ENCODE results near the gene PRDM11.
"Not testable (repeated sequence)": the region's sequence is repeated elsewhere in the genome, so short reads cannot be mapped to it uniquely, and the experiment has no call there.

PRDM11 gene

DNA sequence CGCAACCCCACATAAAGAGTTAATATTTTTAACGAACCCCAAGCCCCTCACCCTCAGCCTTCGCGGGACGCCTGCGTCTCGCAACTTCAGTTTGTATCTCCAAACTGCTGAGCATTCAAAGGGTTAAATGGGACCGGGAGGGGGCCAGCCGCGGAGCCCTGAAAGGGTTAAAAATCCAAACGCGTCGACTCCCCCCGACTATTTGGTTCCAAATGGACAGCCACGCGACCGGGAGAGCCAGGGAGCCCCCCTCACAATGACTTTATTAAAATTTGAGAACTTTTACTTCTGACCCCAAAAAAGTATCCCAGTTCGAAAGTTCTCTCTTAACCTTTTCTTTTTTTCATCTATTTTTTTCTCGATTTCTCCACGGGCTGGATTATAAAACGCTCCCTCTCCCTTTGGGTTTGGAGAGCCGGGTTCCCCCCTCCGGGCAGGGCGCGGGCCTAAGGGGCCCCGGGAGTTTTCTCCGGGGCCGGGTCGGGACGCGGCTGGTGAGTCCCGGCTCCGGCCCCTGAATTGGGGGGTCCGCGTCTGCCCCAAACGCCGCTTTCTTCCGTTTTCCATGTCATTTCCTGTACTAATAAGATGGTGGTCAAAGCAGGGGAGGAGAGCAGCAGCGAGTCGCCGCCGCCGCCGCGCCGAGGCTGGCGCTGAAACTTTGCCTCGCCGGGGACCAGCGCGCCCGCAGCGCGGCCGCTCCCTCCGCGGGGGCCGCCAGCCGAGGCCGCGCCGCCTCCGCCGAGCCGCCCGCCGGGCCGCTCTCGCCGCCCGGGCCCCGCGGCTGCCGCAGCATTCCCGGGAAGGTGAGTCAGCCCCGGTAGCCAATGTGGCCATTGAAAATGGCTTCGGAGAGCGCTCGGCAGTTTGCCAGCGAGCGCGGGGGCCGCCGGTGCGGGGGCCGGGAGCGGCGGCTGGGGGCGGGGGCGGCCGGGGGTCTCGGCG lies at the start of gene PRDM11:
PRDM11 (plus strand) TSS at position 568 of the 945 bp plus-strand sequence. CDS start 35,128 bp downstream, outside the sequence.
- FAIRE-seq (no peak), DNase-seq (ENCODE audit: insufficient read length, low spot score) (peak; percentile 63)

DNA sequence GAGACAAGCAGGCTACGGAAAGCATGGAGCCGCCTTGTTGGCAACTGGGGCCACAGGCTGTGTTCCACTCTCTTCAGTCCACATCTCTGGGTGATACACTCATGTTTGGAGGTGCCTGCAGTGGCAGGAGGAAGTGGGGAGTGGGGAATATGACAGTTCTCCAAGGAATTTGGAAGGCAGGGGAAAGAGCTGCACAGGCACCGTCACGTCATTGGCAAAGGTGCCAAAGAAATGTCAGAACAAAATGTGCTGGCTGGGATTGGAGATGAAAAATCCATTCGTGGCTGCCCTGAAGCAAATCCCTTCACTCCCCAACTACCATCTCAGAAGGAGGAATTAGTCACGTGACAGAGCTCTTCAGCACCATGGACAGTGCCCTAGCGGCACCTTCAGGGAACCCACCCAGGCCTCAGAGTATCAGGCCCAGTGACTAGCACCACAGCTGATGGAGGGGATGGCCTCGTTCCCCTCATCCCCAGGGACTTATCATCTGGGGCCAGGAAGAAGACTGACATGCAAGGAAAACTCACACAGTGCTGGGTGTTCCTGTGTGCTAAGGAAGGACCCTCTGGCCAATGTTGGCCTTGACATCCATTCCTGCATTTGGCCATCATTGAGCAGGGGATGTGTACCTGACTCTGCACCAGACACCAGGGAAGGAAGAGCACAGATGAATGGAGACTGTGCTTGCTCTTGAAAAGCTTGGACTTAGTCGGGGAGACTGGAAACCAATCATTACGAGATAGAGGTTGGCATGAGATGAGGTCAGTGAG lies 48.5 kb upstream of the PRDM11 start:
- DNase-seq (ENCODE audit: insufficient read length, low spot score) (no peak), FAIRE-seq (no peak)

DNA sequence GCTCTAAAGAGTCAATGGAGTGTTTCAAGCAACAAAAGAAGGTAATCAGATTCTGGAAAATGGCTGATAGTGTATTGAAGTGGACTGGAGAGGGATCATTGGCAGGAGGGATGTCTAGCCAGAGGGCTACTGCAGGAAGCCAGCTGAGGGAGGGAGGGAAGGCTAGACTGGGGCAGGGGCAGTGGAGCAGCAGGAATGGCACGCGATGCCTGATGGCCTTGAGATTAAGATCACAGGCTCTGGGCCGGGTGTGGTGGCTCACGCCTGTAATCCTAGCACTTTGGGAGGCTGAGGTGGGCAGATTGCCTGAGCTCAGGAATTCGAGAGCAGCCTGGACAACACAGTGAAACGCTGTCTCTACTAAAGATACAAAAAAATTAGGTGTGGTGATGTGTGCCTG lies 47.5 kb upstream of the PRDM11 start:
- FAIRE-seq (no peak), DNase-seq (ENCODE audit: insufficient read length, low spot score) (no peak)

DNA sequence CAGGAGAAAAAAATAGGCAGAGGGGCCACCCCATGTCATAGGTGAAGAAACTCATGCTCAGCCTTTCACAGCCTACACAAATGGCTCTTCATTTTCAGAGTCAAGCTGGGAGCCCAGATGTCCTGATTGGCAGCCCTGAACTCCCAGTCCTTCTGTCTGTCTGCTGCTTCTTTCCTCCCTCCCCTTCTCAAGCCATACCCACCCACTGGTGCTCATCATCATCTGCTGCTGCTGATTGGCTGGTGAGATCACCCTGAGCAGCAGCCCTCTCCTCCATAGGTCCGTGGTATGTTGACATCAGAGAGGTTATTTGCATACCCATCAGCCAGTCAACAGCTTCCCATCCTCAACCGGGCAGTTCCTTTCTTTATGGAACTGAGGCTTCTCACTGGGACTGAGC lies 46.1 kb upstream of the PRDM11 start:
- no peak for DNase-seq (ENCODE audit: insufficient read length, low spot score)
- FAIRE-seq = no peak

DNA sequence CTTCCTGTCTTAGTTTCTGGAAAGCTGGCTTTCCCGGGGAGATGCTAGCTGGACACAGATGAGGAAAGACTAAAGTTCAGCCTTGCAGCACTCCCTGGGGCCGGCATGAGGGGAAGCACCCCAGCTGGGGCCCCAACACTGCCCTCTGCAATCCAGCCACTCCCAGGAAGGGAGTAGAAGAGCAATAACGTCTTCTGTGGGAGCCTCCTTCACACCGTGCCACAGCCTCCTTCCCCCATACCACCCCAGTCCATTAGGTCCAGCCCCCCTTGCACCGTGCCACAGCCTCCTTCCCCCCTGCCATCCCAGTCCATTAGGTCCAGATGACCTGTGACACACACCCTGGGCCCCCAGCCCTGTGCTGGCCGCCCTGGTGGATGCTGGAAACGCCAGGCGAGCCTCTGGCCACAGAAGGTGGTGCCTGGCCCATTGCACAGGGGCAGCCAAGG lies 44.1 kb upstream of the PRDM11 start:
- DNase-seq (ENCODE audit: insufficient read length, low spot score) = no peak
- no peak for FAIRE-seq

DNA sequence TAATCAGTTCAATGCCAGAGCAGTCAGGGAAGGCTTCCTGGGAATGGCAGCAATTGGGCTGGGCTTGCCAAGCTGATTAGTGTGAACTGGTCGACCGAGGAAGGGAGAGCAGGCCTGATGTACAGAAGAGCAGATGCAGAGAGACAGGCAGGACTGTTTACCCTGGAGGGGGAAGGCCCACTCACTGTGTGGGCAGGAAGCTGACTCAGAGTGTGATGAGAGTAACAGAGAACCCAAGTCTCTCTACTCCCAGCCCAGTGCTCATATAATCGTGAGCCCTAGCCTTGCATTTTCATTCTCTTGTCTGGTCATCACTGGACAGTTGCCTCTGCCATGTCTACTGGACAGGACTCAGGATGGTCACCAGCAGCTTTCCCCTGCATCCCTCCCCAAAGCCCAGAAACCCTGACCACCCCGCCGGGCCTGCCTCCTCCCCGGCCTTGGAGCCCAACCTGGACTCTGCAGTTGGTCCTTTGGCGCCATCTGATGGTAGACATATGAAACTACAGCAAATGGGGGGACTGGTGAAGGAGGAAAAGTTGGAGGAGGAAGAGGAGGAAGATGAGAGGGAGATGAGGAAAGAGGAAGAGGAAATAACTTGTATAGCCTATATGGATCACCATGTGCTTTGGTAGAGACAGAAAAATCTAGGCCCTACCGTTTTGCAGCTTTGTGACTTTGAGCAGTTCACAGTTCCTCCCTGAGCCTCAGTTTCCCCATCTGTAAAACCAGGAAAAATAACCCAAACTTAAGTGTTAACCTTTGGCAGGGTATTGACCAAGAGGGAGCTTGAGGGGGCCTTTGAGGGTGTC lies 43.4 kb upstream of the PRDM11 start:
- FAIRE-seq = peak; percentile 97
- peak; percentile 45 for DNase-seq (ENCODE audit: insufficient read length, low spot score)

DNA sequence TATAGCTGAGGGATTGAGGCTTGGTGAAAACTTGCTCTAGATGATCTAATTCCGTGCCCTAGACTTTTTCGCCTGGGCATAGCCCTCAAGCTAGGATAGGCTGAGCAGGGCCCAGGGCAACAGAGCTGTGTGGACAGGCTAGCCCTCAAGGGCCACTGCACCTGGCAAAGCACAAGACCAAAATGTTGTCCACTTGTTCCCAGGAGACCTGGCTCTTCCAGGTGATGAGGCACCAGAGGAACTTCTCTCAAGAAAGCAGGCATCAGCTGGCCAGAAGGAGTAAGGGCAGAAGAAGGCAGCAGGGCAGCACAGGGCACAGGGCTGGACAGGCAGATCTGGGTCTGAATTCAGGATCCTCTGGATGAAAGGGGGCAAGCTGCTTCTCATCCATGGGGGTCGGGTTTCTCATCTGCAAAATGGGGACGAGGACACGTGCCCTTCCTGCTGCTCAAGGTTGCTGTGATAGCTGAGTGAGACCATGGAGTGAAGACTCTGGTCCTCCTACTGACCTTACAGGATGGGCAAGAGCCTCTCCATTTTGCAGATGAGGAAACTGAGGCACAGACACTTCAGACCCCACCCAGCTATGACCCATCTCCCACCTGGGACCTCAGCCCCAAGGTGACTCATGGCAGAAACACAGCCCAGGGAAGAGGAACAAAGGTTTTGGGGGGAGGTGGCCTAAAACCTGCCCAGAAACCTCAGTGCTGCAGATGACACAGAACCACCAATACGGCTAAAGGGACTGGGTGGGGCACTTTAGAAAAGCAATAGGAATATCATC lies 42.2 kb upstream of the PRDM11 start:
- DNase-seq (ENCODE audit: insufficient read length, low spot score) = no peak
- no peak for FAIRE-seq

DNA sequence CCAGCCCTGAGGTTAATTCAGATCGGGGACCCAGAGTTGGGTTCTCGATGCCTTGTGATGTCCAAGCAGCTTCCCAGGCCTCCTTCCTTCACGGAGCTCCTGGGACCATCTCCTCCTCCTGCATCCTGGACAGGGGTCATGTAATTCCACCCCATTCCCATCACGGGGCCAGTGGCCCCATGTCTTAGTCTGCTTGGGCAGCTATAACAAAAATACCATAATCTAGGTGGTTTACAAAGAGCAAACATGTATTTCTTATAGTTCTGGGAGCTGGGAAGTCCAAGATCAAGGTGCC lies 41.7 kb upstream of the PRDM11 start:
- DNase-seq (ENCODE audit: insufficient read length, low spot score) = no peak
- FAIRE-seq = no peak

DNA sequence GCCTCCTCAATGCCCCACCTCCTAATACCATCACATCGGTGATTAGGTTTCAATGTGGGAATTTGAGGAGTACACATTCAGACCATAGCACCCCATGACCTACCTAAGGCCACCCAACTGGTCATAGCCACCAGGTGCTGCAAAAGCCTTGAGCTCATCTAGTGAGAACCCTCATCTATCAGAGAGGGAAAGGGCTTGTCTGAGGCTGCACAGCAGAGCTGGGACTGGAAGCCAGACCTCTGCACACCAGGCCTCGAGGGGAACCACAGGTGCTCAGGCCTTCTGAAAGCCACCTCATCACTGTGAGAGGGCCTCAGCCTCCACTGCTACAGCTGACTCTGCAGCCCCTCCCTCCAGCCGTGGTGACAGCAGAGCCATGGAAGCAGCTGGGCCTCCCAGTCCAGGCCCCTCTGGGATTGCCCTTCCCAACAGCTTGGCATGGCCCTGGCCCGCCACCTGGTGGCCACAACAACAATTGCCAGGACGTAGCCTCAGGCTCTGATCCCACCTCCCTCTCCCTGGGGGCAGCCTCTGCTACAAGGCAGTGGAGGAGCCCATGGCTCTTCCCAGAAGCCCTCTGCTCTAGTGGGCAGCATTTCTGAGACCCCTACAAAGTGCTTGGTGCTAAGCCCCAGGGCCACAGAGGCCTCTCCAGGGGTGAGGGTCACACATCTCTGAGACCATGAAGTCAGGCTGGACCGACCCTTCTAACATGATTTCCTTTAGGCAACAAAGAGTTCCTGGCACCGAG lies 41.0 kb upstream of the PRDM11 start:
- FAIRE-seq (no peak), DNase-seq (ENCODE audit: insufficient read length, low spot score) (peak; percentile 50)

DNA sequence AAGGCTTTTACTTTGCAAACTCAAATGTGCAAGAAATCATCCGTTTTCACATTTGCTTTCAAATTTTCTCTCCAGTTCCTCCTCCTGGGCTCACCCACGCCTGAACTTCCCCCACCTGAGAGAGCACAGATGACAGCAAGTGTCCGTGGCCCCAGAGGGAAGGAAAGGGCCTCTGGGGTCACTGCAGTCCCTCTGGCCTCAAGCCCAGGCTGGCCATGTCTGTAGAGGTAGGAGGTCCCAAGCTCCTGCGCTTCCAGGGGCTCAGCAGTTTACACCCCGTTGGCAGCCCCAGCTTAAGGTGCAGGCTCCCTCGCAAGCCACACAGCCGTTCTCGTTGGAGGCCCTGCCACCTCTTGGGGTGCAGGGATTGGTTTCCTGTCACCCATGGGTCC lies 40.5 kb upstream of the PRDM11 start:
- DNase-seq (ENCODE audit: insufficient read length, low spot score) (no peak), FAIRE-seq (no peak)

DNA sequence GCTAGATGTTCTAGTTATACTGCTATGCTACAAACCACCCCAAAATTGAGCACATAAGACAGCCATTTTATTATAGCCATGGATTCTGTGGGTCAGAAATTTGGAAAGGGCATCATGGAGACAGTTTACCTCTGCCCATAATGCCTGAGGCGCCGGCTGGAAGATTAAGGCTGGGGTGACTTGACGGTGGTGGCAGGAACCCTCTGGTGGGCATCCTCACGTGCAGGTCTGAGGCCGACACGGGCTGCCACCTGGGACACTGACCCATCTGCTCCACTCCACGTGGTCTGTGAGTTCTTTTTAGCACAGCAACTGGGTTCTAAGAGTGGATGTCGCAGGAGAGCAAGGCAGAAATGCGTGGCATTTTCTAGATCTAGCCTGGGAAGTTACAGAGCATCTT lies 40.0 kb upstream of the PRDM11 start:
- FAIRE-seq (no peak), DNase-seq (ENCODE audit: insufficient read length, low spot score) (no peak)

DNA sequence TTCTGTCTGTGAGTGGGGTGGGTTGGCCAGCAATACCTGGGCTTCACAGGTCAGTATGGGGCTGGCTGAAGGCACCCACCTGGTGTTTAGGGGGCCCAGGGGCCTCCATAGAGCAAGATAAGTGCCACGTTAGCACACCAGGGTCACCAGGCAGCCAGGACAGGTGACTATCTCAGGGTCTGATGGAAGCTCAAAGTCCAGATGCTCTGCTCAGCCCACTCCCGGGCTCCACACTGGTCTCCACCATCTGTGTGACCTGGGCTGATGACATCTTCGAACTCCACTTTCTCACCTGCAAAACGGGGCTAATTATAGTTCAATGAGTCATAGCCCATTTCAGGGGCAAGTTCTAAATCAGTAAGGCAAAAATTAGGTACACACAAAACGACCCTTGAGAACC lies 39.4 kb upstream of the PRDM11 start:
- FAIRE-seq (no peak), DNase-seq (ENCODE audit: insufficient read length, low spot score) (no peak)

DNA sequence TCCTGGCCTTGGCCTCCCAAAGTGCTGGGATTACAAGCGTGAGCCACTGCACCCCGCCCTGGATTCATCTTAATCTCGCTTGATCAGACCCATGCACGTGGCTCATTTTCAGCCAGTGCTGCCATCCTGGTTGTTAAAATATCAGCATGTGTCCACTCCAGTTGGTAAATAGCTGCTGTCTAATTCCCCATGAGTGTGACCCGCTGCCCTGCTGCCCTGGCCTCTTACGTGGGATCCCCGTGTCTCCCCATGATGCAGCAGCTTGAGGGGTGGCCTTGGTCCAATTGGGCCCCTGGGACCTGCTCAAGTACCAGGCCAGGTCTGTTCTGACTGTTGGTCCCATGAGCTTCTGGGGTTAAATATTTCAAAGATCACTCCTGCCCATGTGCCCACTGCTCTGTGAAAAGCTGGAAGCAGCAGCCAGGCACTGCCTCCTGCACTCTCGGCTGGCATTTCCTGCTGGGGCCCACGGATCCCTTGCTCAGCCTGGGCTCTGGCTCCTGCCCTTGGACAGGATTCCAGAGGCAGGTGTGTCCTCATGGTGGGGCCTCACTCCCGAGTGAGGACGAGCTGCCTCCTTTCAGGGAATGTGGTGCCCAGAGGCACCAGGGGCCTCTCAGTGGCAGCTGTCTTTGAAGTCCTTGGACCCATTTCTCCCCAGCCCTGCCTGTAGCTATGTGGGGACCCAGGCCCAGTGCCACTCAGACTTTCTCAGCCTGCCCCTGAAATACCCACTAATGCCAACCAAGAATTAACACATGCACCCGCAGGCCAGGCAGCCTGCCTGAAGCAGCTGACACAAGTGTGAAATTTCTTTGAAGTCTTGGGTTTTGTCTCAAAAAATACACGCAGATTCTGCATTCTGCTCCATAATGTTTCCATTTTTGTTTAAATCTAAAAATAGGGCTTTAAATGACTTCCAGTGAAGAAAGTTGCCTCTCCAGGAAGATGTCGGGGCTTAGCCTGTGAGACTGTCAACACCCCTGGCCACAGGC lies 38.1 kb upstream of the PRDM11 start:
- no peak for DNase-seq (ENCODE audit: insufficient read length, low spot score)
- FAIRE-seq = no peak

DNA sequence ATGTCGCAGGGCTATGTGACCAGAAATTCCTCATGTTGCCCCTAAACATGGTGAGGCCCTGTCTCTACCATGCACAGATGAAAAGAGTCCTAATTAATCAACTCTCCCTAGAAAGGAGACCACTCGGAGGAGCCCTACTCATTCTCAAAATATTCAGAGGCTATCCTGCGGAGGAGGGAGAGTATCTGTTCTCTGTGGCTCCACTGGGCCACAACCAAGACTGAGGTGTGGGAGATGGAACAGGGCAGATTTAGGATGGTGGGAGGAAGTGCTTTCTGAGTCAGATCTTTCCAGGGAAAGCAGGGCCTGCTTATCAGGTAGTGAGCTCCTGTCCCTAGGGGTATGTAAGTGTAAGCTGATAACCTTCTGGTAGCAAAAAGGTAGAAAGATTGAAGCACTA lies 37.0 kb upstream of the PRDM11 start:
- no peak for FAIRE-seq
- DNase-seq (ENCODE audit: insufficient read length, low spot score) = no peak

DNA sequence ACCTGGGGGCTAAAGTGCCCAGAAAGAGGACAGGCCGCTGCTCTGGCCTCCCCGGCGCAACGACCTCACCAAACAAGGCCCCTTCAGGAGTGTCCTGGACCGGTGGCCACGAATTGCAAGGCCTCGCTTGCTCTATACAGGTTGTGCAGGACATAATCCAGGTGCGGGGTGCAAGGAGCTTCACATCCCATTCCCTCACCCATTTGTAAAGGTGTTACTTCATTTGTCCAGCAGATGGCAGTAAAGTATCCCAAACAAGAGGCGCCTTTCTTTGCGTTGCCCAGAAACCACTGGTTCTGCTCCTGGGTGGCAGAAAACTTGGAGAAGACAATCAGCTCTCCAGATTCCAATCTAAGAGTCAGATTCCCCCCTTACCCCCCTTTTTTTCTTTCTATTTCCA lies 35.9 kb upstream of the PRDM11 start:
- FAIRE-seq (peak; percentile 80), DNase-seq (ENCODE audit: insufficient read length, low spot score) (peak; percentile 40)

DNA sequence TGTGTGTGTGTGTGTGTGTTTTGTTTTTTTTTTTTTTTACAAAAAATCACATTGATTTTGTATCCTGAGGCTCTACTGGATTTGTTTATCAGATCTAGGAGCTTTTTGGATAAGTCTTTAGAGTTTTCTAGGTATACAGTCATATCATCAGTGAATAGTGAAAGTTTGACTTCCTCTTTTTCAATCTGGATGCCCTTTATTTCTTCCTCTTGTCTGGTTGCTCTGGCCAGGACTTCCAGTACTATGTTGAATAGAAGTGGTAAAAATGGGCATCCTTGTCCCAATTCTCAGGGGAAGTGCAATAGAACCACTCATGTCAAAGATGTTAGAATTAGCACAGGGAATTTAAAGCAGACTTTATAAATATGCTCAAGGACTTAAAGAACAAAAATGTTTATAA lies 32.6 kb upstream of the PRDM11 start:
- FAIRE-seq (no peak), DNase-seq (ENCODE audit: insufficient read length, low spot score) (no peak)

DNA sequence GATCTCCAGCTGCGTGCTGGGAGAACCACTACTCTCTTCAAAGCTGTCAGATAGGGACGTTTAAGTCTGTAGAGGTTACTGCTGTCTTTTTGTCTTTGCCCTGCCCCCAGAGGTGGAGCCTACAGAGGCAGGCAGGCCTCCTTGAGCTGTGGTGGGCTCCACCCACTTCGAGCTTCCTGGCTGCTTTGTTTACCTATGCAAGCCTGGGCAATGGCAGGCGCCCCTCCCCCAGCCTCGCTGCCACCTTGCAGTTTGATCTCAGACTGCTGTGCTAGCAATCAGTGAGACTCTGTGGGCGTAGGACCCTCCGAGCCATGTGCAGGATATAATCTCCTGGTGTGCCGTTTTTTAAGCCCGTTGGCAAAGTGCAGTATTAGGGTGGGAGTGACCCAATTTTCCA lies 18.6 kb upstream of the PRDM11 start:
- DNase-seq (ENCODE audit: insufficient read length, low spot score); FAIRE-seq: not testable (repeated sequence)

DNA sequence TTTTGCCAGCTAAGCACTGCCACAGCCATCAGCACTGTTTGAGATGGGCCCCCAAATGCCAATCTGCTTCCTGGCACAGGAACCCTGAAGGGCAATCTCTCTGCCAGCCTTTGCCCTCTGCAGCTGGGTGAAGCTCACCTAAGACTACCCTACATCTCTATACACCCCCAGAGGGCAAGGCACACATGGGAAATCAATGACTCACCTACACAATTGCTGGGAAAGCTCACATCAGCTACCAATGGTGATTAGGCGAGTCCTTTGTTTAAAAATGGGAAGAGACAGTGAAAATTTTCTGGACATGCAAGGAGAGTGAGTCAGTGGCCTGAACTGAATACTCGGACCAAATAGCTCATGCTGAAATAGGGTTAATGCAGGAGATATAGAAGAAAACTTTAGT lies 12.6 kb upstream of the PRDM11 start:
- no peak for DNase-seq (ENCODE audit: insufficient read length, low spot score)

More for the DNA sequence above, 12.6 kb upstream of the PRDM11 start:
- FAIRE-seq = no peak

All from GM19239 (cell line).